Stimulated activated CD4-positive, alpha-beta T cell treated with anti-CD3 and anti-CD28 coated beads, Interleukin-1b, Interleukin-23, amount 100 ng/mL, for 24 hours (primary cell): Measurements from ENCODE around the gene COX8C.
A peak's percentile ranks its signal among the peaks of the same experiment; 100 is the strongest.
"Not testable (repeated sequence)": the region's sequence is repeated elsewhere in the genome, so short reads cannot be mapped to it uniquely, and the experiment has no call there.

ENCODE experiments used
- DNase-seq, 4 experiments: peaks; one replicate each; pipeline ENCODE4 v3.0.0-alpha.2; 2020; ENCODE audit warnings: low read depth in 4 of 4, low spot score in 1 of 4

COX8C gene

DNA sequence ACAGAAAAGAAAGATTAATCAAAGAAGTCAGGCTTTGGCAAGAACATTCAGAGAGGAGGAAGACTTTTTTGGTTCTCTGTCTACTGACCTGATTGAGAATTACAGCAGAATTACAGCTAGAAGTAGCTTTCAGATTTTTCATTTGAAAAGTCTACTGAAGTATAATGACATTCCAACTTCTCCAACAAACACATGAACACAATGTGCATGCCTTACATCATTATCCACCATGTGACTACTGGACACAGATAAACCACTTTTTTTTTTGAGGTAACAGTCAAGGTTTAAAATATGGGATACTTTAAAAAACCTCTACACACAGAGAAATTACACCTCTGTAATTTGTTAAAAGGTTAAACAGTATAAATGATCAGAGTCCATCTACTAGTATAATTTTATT lies 26.5 kb upstream of the COX8C start:
- no peak for DNase-seq

DNA sequence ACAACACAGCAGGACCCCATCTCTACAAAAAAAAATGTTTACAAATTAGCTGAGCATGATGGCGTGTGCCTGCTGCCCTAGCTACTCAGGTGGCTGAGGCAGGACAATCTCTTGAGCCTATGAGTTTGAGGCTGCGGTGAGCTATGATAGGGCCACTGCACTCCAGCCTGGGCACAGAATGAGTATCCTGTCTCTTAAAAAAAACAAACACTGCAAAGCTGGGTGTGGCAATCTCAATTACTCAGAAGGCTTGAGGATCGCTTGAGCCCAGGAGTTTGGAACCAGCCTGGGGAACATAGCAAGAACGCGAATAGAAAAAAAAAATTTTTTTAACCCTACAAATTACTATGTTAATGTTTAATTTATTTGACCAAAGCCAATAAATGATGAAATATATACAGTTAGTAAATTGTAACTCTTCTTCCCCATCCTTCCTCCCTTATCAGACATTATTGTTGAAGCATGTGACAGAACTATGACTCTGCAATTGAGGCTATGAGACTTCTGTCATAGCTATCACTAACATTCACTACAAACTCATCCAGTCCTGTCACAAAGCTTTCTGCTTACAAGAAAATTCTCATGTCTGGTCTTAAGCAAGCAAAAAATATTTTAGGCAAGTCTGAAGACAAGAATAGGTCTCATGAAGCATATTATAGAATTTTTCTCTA lies 23.9 kb upstream of the COX8C start:
- no peak for DNase-seq

DNA sequence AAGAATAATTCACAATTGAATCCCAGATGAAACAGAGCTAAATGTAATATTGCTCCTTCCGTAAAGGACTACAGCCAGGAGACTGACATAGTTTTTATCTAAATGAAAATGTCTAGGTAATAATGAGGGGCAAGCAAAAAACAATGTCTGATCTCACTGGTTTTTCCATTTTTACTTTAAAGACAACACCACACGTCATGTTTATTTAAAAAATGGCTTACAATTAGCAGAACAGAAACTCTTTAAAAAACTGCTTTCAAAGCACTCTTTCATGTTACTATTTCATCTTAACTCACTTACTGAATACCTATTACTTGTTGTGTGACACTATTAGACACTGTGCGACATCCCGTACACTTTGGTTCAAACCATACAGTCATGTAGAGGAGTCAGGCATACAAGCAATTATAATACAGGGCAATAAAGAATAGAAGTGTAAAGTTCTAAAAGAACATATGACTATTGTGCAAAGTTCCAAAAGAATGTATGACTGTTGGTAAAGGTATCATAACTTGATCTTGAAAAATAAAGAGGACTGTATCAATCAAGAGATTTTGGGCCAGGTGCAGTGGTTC lies 23.3 kb upstream of the COX8C start:
- DNase-seq = no peak

DNA sequence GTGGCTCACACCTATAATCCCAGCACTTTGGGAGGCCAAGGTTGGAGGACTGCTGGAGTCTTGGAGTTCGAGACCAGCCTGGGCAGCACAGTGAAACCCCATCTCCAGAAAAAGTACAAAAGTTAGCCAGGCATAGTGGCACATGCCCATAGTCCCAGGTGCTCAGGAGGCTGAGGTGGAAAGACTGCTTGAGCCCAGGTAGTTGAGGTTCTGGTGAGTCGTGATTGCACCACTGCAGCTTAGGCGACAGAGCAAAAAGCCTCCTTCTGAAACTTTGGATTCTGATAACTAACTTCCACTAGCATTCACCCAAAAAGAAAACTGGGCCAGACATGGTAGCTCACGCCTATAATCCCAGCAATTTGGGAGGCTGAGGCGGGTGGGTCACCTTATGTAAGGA lies 20.8 kb upstream of the COX8C start:
- DNase-seq = no peak

DNA sequence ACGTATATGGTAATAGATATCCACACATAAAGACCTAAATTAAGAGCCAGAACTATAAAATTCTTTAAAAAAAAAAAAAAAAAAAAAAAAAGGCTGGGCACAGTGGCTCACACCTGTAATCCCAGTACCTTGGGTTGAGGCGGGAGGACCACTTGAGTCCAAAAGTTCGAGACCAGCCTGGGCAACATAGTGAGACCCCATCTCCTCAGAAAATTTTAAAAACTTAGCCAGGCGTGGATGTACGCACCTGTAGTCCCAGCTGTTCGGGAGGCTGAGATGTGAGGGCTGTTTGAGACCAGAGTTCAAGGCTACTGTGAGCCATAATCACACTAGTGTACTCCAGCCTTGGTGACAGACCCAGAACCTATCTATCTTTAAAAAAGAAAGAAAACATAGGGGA lies 18.4 kb upstream of the COX8C start:
- no peak for DNase-seq

DNA sequence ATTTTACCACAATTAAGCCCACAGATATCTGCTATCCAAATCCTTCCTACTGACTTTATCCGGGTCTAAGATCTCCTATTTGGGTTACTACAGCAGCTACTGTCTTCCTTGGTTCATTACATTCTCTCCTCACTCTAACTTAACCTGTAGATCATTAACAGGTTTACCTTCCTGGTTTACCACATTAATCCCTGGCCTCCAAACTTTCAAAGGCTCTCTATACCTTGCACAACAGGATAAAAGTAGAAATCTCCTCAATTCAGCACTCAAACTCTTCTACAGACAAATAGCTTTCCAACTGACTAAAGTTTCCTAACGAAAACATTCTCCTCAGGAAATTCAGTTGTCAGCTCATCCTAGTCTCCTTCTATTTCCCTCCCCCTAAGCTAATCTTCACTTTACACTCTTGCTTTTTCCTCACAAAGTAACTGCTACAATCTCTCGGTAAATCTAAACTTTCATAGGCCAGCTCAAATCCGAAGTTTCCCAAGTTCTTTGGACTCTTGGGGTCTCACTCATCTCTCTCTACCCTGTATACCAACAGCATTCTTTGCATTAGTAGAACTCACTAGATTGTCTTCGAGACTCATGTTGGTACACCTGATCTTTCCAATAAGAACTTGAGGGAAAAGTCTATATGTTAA lies 16.9 kb upstream of the COX8C start:
- DNase-seq = no peak

DNA sequence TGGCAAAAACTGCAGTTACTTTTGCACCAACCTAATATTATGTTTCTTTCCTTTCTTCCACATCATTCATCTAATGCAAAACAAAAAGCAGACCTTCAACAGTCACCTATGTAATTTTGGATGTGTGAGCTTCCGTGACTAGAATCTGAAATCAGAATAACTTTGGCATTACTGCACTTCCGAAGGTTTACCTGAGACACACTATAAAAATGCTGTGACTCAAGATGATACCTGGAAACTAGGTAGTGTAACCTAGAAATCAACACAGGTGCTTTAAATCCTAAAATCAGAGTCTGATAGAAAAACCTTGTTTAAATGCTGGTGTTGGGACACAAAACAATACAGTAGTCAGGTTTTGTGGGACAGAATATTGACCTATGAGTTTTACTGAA lies 16.4 kb upstream of the COX8C start:
- DNase-seq = no peak

DNA sequence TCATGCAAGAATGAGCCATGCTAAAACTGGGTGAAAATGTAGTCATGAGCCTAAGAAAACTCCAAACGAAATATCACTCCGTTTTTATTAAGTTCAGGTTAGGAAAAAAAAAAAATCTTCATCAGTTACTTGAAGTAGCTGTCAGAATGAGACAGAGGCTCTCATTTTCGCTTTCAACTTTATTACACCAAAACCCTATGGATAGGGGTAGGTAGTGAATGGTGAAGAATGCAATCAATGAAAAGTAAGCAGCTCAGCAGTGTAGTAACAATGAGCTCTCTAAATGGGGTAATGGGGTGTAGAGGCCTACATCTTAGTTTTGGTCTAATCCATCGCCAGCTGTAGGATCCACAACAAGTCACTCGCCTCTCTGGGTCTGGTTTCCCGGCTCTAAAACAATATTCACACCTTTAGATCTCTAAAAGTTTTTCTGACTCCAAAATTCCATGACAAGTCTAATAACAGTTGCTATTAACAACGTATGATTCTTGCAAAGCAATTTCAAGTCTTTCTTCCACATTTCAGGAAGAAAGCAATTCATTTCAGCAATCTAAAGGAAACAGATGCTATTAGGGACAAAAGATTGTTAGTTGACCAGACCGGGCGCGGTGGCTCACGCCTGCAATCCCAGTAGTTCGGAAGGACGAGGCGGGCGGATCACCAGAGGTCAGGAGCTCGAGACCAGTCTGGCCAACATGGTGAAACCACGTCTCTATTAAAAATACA lies 15.8 kb upstream of the COX8C start:
- no peak for DNase-seq

DNA sequence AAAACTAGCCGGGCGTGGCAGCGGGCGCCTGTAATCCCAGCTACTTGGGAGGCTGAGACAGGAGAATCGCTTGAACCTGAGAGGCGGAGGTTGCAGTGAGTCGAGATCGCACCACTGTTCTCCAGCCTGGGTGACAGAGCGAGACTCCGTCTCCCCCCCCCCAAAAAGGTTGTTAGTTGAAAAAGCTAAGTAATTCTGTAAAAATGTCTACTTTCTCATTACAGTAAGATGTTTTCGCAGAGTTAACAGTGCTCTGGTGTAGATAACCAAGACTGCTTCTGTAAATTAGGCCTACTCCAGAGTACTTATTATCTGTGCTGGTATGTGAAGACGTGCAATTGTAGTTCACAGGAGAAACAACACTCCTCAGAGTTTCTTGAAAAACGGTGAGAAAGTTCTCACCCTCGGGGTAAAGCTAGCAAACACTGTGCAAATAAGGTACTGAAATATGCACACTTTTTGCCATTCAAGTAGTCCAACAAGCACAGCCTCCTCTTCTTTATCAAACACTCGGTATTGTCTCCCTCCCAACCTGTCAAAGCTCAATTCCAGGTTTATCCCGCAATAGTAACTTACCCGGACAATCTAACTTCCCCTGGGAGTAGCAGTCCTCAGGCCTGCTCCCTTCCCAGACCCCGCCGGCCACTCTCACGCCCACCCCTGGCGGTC lies 15.1 kb upstream of the COX8C start:
- no peak for DNase-seq

DNA sequence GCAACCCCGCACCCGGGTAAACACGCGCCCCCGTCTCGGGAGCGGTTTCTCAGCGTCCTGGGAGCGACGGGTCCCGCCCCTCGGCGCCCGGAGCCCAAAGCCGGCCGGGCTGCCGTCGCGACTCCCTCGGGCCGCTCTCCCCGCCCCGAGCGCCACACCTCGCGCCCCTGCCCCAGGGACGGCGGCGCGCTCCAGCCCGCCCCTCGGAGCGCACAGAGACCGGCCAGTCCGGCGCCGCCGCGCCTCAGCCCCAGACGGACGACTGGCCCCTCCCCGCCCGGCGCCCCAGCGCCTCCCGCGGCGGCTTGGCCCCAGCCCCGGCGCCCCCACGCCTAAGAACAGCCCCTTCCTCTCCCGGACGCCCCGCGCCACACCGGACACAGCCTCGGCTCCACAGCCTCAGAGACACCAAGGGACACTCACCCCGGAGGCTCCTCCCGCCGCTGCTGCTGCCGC lies 14.6 kb upstream of the COX8C start:
- peak in 3 of 4 experiments; percentile 7 to 24 (median 14) for DNase-seq

DNA sequence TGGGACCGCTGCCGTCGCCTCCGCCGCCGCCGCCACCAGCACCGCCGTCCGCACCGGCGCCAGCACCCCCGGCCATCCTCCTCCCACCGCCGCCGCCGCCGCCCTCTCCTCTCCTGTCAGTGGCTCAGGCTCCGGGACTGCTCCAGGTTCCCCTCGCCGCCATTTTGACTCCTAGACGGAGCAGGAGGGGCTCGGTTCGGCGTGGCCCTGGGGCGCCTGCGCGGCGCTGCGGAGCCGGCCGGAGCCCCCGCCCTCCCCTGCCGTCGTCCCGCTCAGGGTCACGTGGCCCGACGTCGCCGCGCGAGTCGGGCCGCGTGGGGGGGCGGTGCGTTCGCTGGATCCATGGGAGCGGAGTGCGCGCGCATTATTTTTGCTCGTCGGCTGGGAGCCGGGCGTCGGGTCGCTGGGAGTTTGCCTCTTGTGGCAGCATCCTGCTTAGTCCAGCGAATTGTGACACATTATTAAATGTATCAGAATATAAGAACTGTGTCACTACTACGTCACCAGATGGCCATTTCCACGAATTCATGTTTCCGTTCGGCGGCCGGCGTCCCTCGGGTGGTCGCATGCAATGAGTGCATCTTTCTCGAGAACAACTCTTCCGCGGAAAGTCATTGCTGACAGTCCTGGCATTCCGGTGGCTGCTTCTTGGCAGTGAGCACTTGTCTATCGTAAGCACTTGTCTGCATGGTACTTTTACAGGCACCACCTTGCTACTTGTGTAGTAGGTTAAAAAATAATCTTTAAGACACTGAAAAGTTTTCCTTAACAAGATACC lies 13.9 kb upstream of the COX8C start, which contains the start of gene BTBD7:
BTBD7 (minus strand) TSS at position 184 of the 778 bp plus-strand sequence. CDS start 36,985 bp downstream, outside the sequence.
- peak; percentile 90 to 93 (median 92) for DNase-seq

DNA sequence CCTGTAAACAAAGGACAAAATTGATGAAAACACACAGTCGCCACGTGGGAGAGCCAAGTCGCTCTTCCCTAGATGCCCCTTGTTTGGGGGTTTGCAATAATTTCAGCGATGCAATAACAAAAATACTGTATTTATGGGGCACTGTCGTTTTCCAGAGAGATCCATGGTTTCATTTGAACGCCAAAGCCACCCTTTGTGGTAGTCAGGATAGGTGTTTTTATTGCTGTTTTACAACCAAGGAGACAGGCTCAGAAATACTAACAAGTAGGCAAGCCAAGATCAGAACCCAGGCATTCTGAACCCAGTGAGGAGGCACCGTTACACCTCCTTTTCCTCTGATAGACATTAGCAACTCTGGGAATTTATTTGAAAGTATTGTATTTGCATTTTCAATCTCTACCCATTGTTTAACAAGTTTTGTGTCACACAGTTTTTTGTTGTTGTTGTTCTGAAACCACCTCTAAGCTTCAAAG lies 13.3 kb upstream of the COX8C start:
- no peak for DNase-seq

DNA sequence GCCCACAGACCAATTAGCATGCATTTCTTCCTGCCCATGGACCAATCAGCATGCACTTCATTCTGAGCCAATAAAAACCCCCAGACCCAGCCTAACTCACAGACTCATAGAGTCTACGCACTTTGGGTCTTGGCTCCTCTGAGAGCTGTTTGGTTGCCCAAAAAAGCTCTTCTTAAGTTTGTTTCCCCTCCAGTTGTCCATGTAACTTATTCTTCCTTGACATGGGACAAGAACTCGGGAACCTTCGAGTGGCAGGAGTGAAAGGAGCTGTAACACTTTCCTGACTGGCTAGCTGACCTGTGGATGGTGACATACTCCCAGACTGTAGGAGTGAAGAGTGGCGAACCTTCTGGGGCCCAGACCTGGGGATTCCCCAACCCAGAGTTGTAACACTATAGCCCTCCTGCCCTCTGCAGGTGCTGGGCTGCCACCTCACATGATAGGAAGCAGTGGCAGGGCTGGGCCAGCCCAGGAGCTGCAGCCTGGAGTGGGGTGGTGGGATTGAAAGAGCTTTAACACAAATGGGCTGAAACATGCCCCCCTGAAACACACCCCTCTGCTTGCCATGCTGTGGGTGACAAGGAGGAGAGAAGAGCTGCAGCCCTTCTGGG lies 9.7 kb upstream of the COX8C start:
- no peak for DNase-seq

DNA sequence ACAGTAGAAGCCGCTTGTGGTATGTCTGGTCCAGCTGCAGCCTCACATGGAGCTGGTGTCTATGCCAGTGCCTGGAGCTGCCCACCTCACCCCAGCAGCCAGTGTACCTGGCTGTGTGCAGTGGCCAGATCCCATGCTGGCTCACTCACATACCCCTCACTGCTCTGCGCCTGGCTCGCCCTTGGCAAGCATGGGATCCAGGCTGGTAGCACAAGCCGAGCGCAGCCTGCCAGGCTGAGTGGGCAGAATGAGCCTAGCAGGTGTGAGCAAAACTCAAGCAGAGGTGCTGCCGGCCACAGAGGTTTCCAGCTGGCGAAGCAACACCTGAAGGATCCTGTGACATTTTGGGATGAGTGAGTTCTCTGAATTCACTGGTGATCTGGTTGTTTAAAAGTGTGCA lies 9.1 kb upstream of the COX8C start:
- DNase-seq = no peak

DNA sequence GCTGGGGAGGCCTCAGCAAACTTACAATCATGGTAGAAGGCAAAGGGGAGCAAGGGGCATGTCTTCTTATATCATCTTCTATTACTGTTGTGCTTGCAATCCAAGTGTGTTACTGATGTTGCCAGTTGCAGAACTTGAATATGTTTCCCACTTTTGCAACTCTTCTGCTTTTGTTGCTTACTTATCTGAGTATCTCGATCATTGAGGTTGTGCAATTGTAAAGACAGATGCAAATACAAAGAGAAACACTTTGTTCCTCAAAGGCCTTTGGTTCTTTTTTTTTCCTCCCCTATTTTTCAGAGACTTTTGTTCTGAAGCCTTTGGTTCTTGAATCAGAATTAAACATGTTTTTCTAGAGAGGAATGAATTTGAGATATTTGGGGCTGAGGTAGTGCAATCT lies 3.7 kb upstream of the COX8C start:
- no peak for DNase-seq

DNA sequence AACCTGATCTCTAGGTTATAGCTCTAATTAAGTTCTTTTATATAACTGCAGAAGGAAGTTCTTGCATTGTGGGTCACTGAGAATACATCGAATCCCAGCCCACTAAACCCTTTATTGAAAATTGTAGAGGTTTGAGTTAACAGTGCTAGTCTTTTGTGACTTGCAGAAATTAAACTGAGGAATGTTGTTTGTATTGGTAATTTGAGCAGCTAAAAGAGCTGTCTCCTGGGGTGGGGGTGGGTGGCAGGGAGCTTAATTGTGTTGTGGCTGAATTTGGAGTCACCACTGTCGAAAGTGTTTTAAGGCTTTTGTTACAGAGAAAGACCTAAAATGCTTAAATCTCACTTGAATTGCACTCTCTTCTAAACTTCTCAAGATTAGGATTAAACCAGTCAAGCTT lies 3.2 kb upstream of the COX8C start:
- no peak for DNase-seq

DNA sequence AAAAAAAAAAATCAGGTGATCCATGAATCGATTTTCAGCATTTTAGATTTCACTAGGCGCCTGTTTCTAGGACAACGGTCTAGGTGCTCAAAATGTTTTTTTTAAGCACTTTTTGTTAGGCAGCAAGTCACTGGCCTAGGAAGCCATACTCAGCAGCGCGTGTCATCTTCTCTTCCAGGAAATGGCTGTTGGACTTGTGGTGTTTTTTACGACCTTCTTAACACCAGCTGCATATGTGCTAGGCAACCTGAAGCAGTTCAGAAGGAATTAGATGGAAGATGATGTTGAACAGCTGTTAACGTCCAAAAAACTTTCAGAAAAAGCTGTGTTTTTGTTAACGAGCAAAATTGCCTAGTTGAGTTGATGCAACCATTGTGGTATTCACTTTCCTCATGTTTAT lies 868 bp downstream of the COX8C start:
- no peak for DNase-seq

DNA sequence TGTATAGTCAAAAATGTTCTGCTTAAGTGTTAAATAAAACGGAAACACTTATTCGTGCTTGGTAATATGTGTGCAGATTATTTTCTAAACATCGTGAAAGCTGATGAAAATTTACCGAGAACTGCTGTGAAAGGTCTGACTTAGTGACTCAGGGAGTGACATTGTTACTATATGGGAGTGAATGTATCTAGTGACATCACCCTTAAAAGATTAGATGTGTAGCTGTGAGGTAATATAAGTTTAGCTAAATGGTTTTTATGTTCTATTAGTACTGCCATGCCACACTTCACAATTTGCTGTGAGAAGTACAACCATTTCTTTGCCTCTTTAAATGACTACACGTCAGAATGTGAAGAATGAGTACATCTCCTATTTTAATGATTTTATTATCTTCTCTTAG lies 1.3 kb downstream of the COX8C start:
- DNase-seq = no peak

DNA sequence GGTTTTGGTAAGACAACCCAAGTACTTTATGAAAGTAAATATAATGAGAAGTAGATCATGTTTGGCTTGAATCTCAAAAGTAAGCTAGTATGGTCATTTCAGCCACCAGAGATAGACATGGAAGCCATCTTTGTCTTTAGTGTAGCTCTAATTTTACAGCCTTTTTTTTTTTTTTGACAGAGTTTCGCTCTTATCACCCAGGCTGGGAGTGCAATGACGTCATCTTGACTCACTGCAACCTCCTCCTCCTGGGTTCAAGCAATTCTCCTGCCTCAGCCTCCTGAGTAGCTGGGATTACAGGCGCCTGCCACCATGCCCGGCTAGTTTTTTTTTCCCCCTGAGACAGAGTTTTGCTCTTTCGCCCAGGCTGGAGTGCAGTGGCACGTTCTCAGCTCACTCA lies 7.9 kb downstream of the COX8C start:
- DNase-seq = not testable (repeated sequence)
